K562 (cell line): ENCODE results near the gene SLC20A1. TPM values are rescaled to one million over a fixed set of nuclear protein-coding genes. Genes with fewer than 3 reads are reported as not detected.
A peak's percentile ranks its signal among the peaks of the same experiment; 100 is the strongest.

Experiments
- CBFB ChIP-seq: sonication (generic); formaldehyde crosslinking; IDR thresholded peaks from 2 replicates; pipeline ENCODE4 v1.4.0; 2020; ENCODE audit warnings: mild to moderate bottlenecking, missing genetic modification reagents
- CHCHD3 ChIP-seq: fragments of 250-450 bp; sonication (Bioruptor Pico); IDR thresholded peaks from 2 replicates; pipeline ENCODE4 v2.1.2; 2022; ENCODE audit warnings: mild to moderate bottlenecking
- CHD7 ChIP-seq: fragments of 200-600 bp; sonication (generic); IDR thresholded peaks from one replicate; pipeline ENCODE4 v1.6.1; 2012; ENCODE audit warnings: mild to moderate bottlenecking, low read depth, low read length, inconsistent platforms
- DPF2 ChIP-seq: fragments of 450-650 bp; IDR thresholded peaks from 2 replicates; pipeline ENCODE4 v1.6.1; 2016
- EP400 ChIP-seq: fragments of 450-650 bp; IDR thresholded peaks from 2 replicates; pipeline ENCODE4 v1.6.1; 2017; ENCODE audit warnings: antibody characterized with exemption, mild to moderate bottlenecking, moderate library complexity
- HDAC1 ChIP-seq, 2 experiments: fragments of 450-650 bp; IDR thresholded peaks; 2 replicates each; pipeline ENCODE4 v1.6.1; 2016 to 2017; ENCODE audit warnings: inconsistent platforms in 1 of 2, mild to moderate bottlenecking in 1 of 2, moderate library complexity in 1 of 2
- MYBL2 ChIP-seq, 2 experiments: fragments of 450-650 bp in 1 of 2; sonication (generic) in 1 of 2; formaldehyde crosslinking in 1 of 2; IDR thresholded peaks; 2 replicates each; pipeline versions ENCODE4 v1.6.1 to v1.8.1; 2017 to 2022; ENCODE audit warnings: borderline replicate concordance in 1 of 2, inconsistent platforms in 1 of 2, low read depth in 1 of 2, mild to moderate bottlenecking in 1 of 2, missing genetic modification reagents in 1 of 2, moderate library complexity in 1 of 2
- RBM22 ChIP-seq: fragments of 200-400 bp; formaldehyde crosslinking; IDR thresholded peaks from 2 replicates; pipeline ENCODE4 v1.6.1; 2018; ENCODE audit warnings: low read length, low read depth; ENCODE audit not compliant: poor library complexity, severe bottlenecking
- SMARCB1 ChIP-seq: IDR thresholded peaks from 2 replicates; pipeline ENCODE4 v1.6.1; 2011; ENCODE audit warnings: improper control_type of control experiment, low read depth; ENCODE audit not compliant: insufficient read length
- SP2 ChIP-seq: IDR thresholded peaks from 2 replicates; pipeline ENCODE4 v1.6.1; 2011; ENCODE audit warnings: mild to moderate bottlenecking, low read depth, low read length, moderate library complexity; ENCODE audit not compliant: poor library complexity, severe bottlenecking; ENCODE audit errors: extremely low read depth
- SRSF9 ChIP-seq: fragments of 200-400 bp; formaldehyde crosslinking; IDR thresholded peaks from 2 replicates; pipeline ENCODE4 v1.6.1; 2017; ENCODE audit warnings: low read depth, low read length, borderline replicate concordance
- TARDBP ChIP-seq: fragments of 450-650 bp; IDR thresholded peaks from 2 replicates; pipeline ENCODE4 v1.6.1; 2016
- TEAD2 ChIP-seq: fragments of 450-650 bp; IDR thresholded peaks from 2 replicates; pipeline ENCODE4 v1.6.1; 2016; ENCODE audit warnings: missing genetic modification characterization, control low read depth, missing compliant biosample characterization
- ZBTB2 ChIP-seq: fragments of 450-650 bp; IDR thresholded peaks from 2 replicates; pipeline ENCODE4 v1.6.1; 2016; ENCODE audit warnings: antibody characterized with exemption
- ZNF444 ChIP-seq: fragments of 250-450 bp; sonication (Bioruptor Pico); IDR thresholded peaks from 2 replicates; pipeline ENCODE4 v1.4.0; 2020; ENCODE audit warnings: mild to moderate bottlenecking, moderate library complexity
- ZNF77 ChIP-seq: fragments of 250-450 bp; sonication (Bioruptor Pico); IDR thresholded peaks from 2 replicates; pipeline ENCODE4 v1.5.0; 2020
- polyA plus RNA-seq, 8 experiments: library from polyadenylated mRNA; depleted of rRNA in 4 of 8; stranded (reverse) in 5 of 8; unstranded in 3 of 8; fragments of >200 nt; fragmentation: Nextera tagmentation in 2 of 8; fragmentation: Illumina TruSeq in 1 of 8; extraction: Ambion mirVana in 2 of 8; extraction: Trizol in 1 of 8; gene quantifications; 2 replicates each; pipeline versions ENCODE4 v1.2.1 to v1.2.3, GENCODE V29; 2011 to 2014; ENCODE audit warnings: inconsistent platforms in 1 of 8, missing spikeins in 1 of 8
- total RNA-seq, 7 experiments: library from RNA; depleted of rRNA in 6 of 7; stranded (reverse); fragments of >200 nt in 6 of 7; fragmentation: Illumina TruSeq in 2 of 7; extraction: Trizol in 2 of 7; gene quantifications; 2 replicates each; pipeline versions ENCODE4 v1.2.1 to v1.2.3, GENCODE V29; 2011 to 2021; ENCODE audit warnings: low replicate concordance in 1 of 7

SLC20A1 gene
- total and polyA plus RNA-seq, 9 of the 15 experiments (the other 6 are each of a cell fraction or from before 2014, with no cell fraction given) = 53.8 to 150 (median 74.7) TPM

- TF ChIP-seq SP2 = no peak
- no peak for TF ChIP-seq SMARCB1
- no peak for TF ChIP-seq EP400
- no peak for TF ChIP-seq CHCHD3 (CRISPR knock-in tag)
- TF ChIP-seq CHD7 = no peak
- peak; percentile 77 for TF ChIP-seq DPF2
- TF ChIP-seq TEAD2 (tag) = no peak
- no peak for TF ChIP-seq ZBTB2
- TF ChIP-seq TARDBP = no peak
- no peak; a peak in 1 of 4 replicates for TF ChIP-seq HDAC1 (IDR thresholded peaks at IDR 0.05)
- TF ChIP-seq ZNF444 (CRISPR knock-in tag) = no peak
- no peak for TF ChIP-seq ZNF77
- no peak for TF ChIP-seq MYBL2 (IDR thresholded peaks at IDR 0.05; ENCODE audit: low read depth)
- no peak for TF ChIP-seq MYBL2 (CRISPR knock-in tag; IDR thresholded peaks at IDR 0.05; ENCODE audit: borderline replicate concordance)
- no peak for TF ChIP-seq CBFB (CRISPR knock-in tag)
- no peak for TF ChIP-seq SRSF9
- TF ChIP-seq RBM22 = no peak
Measured at GRCh38 chr2:112686348-112687217, 40.8 kb downstream of the SLC20A1 start (continued).
